PC-3 (cell line): ENCODE data around the gene C10orf95. TPM values are rescaled to one million over a fixed set of nuclear protein-coding genes. Genes with fewer than 3 reads are reported as not detected.

Source experiments
- ATAC-seq: fragments of 200-7000 bp; cut with Tn5 transposase; 2 replicates; pipeline ENCODE4 v1.9.1; 2020; ENCODE audit warnings: mild to moderate bottlenecking, moderate library complexity
- BruUV-seq: library from RNA; stranded (reverse); fragments of 400-500 nt; replicated peaks from 2 replicates; lab custom pipeline; 2021; lab: Mats Ljungman, UMichigan
- CTCF ChIA-PET: fragments of 300-600 bp; sonication (Branson Sonifier 250); formaldehyde crosslinking; loops from one replicate; lab custom pipeline; 2022; ENCODE audit warnings: antibody characterized with exemption; lab: Charles Lee
- POLR2A ChIA-PET: fragments of 300-600 bp; sonication (Branson Sonifier 250); formaldehyde crosslinking; loops from one replicate; lab custom pipeline; 2022; ENCODE audit warnings: antibody characterized with exemption; ENCODE audit not compliant: unreplicated experiment; lab: Charles Lee
- DNase-seq: peaks from one replicate; pipeline ENCODE4 v3.0.0-alpha.2; 2015
- H2AFZ ChIP-seq: fragments of 300-600 bp; sonication (generic); 2 replicates; pipeline ENCODE4 v1.6.0; 2016; ENCODE audit warnings: antibody characterized with exemption, low read length
- H3F3A ChIP-seq: fragments of 300-600 bp; sonication (generic); one replicate; pipeline ENCODE4 v1.6.0; 2017; ENCODE audit warnings: antibody characterized with exemption, low read length, control low read depth, mild to moderate bottlenecking; ENCODE audit not compliant: unreplicated experiment
- H3K27ac ChIP-seq: fragments of 300-600 bp; sonication (generic); 2 replicates; pipeline ENCODE4 v1.5.1; 2016; ENCODE audit warnings: mild to moderate bottlenecking, low read length
- H3K27me3 ChIP-seq: fragments of 300-600 bp; sonication (generic); 2 replicates; pipeline ENCODE4 v1.6.1; 2016; ENCODE audit warnings: low read length, mixed read lengths
- H3K36me3 ChIP-seq: fragments of 300-600 bp; sonication (generic); 2 replicates; pipeline ENCODE4 v1.6.1; 2016; ENCODE audit warnings: low read depth, mixed run types, low read length, mixed read lengths
- H3K4me1 ChIP-seq: fragments of 300-600 bp; sonication (generic); 2 replicates; pipeline ENCODE4 v1.5.1; 2016; ENCODE audit warnings: low read length; ENCODE audit not compliant: insufficient read depth
- H3K4me2 ChIP-seq: fragments of 300-600 bp; sonication (generic); 2 replicates; pipeline ENCODE4 v1.6.0; 2016; ENCODE audit warnings: low read length
- H3K4me3 ChIP-seq: fragments of 300-600 bp; sonication (generic); 2 replicates; pipeline ENCODE4 v1.5.1; 2016; ENCODE audit warnings: mild to moderate bottlenecking, low read length, mixed read lengths
- H3K79me2 ChIP-seq: fragments of 300-600 bp; sonication (generic); 2 replicates; pipeline ENCODE4 v1.6.1; 2017; ENCODE audit warnings: low read length, mixed read lengths
- H3K9ac ChIP-seq: fragments of 300-600 bp; sonication (generic); 2 replicates; pipeline ENCODE4 v1.6.0; 2016; ENCODE audit warnings: mild to moderate bottlenecking, low read length
- H3K9me2 ChIP-seq: fragments of 300-600 bp; sonication (generic); replicated peaks from 2 replicates; pipeline ENCODE4 v1.6.1; 2016; ENCODE audit warnings: mixed run types, low read length, mixed read lengths
- H3K9me3 ChIP-seq: fragments of 300-600 bp; sonication (generic); 2 replicates; pipeline ENCODE4 v1.6.1; 2016; ENCODE audit warnings: low read length, mixed read lengths
- H4K20me1 ChIP-seq: fragments of 300-600 bp; sonication (generic); 2 replicates; pipeline ENCODE4 v1.6.1; 2016; ENCODE audit warnings: low read length, mixed read lengths
- EZH2 ChIP-seq: fragments of 300-600 bp; sonication (generic); IDR thresholded peaks from one replicate; pipeline ENCODE4 v1.6.1; 2017; ENCODE audit warnings: antibody characterized with exemption, mild to moderate bottlenecking, low read length; ENCODE audit not compliant: unreplicated experiment
- EZH2phosphoT487 ChIP-seq: fragments of 300-600 bp; sonication (generic); IDR thresholded peaks from 2 replicates; pipeline ENCODE4 v1.6.1; 2018; ENCODE audit warnings: mild to moderate bottlenecking, antibody characterized with exemption, low read length, borderline replicate concordance
- intact Hi-C: fragments of 100-400 bp; cut with micrococcal nuclease; formaldehyde crosslinking; loops from 2 replicates; pipeline ENCODE4 v1.9.0; 2023
- total RNA-seq: library from RNA; depleted of rRNA; stranded (reverse); fragments of >200 nt; gene quantifications from 2 replicates; pipeline ENCODE4 v1.2.3, GENCODE V29; 2014
- TF ChIP-seq, protein P1 (sequence below): fragments of 300-600 bp; sonication (generic); conservative IDR thresholded peaks from 2 replicates; pipeline ENCODE4 v1.5.1; 2017; ENCODE audit warnings: antibody characterized with exemption, low read depth, mild to moderate bottlenecking, low read length

The C10orf95 gene
- total RNA-seq, 1 experiment from 2014 or later: 1.9 TPM

DNA sequence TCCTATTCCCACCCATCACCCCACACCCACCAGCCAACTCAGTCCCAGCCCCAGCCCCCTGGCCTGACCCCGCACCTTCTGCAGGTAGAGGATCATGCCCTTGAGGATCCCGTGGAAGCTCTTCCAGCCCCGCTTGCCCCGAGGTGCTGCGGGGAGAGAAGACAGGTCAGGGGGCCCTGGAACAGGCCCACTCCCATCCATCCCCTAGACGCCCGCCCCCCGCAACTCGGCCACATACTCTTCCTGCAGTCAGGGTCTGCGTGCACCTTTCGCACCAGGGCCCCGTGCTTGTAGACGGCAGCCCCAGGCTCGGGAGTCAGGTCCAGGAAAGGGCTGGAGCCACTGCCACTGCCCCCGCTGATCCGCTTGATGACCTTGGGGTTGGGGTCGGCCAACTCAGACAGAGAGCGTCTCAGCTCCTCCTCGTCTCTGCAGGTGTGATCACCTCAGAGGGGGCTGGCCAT lies 46.2 kb downstream of the C10orf95 start:
- Histone ChIP-seq H3K36me3 (no peaks in the 10 kb centered on the region; the same call in 1 of the 2 replicates), H3K9me2 (no peaks in the 10 kb centered on the region), H3K4me2 (no peak overlapping the region), H3K9ac (no peak overlapping the region), H4K20me1 (no peaks in the 10 kb centered on the region), H3K27ac (no peak overlapping the region), H3K27me3 (peaks cover 6% of the 10 kb centered on the region; the same call in 1 of the 2 replicates), H3K4me3 (no peak overlapping the region), H3K4me1 (peaks cover 17% of the 10 kb centered on the region), H3K79me2 (no peaks in the 10 kb centered on the region), H3F3A (no peaks in the 10 kb centered on the region), H2AFZ (no peak overlapping the region), H3K9me3 (no peaks in the 10 kb centered on the region)
- no TSS peak for BruUV-seq
- intact Hi-C loops: no loop called here
- ChIA-PET POLR2A (no interaction called here), CTCF (no interaction called here)
- ATAC-seq (no peak), DNase-seq (no peak)
- no peak for TF ChIP-seq EZH2phosphoT487
- TF ChIP-seq EZH2: no peak
- TF ChIP-seq, protein P1, sequence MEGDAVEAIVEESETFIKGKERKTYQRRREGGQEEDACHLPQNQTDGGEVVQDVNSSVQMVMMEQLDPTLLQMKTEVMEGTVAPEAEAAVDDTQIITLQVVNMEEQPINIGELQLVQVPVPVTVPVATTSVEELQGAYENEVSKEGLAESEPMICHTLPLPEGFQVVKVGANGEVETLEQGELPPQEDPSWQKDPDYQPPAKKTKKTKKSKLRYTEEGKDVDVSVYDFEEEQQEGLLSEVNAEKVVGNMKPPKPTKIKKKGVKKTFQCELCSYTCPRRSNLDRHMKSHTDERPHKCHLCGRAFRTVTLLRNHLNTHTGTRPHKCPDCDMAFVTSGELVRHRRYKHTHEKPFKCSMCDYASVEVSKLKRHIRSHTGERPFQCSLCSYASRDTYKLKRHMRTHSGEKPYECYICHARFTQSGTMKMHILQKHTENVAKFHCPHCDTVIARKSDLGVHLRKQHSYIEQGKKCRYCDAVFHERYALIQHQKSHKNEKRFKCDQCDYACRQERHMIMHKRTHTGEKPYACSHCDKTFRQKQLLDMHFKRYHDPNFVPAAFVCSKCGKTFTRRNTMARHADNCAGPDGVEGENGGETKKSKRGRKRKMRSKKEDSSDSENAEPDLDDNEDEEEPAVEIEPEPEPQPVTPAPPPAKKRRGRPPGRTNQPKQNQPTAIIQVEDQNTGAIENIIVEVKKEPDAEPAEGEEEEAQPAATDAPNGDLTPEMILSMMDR: no peak

DNA sequence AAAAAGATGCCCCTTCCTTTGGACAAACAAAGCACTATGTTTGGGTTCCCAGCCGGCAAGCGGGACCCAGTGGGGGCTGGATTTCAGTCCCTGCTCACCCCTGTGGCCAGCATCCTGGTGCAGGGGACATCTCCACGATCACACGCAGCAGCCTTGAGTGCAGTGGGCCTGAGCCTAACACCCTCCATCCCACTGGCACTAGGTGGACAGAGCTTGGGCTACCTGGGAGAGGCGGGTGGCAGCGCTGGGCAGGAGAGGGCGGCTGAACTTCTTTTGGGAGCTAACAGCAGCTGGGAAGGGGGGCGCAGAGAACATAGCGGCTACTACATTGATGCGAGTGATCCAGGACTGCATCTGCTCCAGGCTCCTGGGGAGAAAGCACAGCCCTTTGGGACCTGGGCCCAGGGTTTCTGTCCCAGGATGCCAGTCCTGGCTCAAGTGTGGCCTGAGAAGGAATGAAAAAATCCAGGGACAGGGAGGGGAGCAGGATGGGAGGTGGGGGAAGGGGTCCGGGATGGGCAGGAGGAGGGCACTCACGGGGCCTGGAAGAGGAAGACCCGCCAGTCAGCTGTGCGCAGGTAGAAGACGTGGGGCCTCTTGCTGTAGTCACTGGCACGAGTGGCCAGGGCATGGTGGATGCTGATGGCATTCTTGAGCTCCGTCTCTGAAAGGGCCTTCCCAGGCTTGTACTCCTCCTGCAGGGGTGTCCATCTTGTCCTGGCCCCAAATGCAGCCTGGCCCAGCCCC lies 46.8 kb downstream of the C10orf95 start:
- BruUV-seq: TSS peak; percentile 8
- ATAC-seq: no peak
- no peaks in the 10 kb centered on the region for H3K9me3 ChIP-seq
- H3K9me2 ChIP-seq: no peaks in the 10 kb centered on the region
- H3K27me3 ChIP-seq: no peaks in the 10 kb centered on the region
- H3K4me2 ChIP-seq: no peak overlapping the region
- no peak for DNase-seq
- intact Hi-C loops: no loop called here
- no peak overlapping the region for H3K27ac ChIP-seq
- H3K4me1 ChIP-seq: peaks cover 22% of the 10 kb centered on the region
- no peaks in the 10 kb centered on the region; the same call in 1 of the 2 replicates for H3K36me3 ChIP-seq
- ChIA-PET CTCF (no interaction called here), POLR2A (no interaction called here)
- TF ChIP-seq, protein P1: no peak
- TF ChIP-seq EZH2phosphoT487 (no peak), EZH2 (no peak)
- H4K20me1 ChIP-seq: no peaks in the 10 kb centered on the region
- H3F3A ChIP-seq: no peaks in the 10 kb centered on the region
- no peaks in the 10 kb centered on the region for H3K79me2 ChIP-seq
- no peak overlapping the region for H3K4me3 ChIP-seq
- no peak overlapping the region for H3K9ac ChIP-seq
- no peak overlapping the region for H2AFZ ChIP-seq

DNA sequence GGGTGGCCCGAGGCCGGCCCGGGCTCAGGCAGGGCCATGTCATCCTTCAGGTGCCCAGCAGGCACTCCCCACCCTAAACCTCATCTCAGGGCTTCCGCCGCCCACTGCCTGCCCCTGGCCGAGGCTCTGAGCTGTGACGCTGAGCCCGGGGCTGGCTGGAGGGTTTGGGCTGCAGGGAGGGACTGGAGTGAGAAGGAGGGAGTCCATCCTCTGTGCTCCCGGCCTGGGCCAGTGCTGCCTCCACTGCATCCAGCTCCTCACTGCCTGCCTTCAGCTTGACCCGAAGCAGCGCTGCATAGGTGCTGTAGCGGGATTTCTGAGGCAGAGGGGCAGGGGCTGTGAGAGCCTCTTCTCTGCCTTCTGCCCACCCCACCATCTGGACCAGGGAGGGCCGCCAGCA lies 48.2 kb downstream of the C10orf95 start:
- intact Hi-C loops: no loop called here
- DNase-seq: no peak

More for the DNA sequence above, 48.2 kb downstream of the C10orf95 start:
- Histone ChIP-seq H3K4me1 (peaks cover 23% of the 10 kb centered on the region), H3F3A (no peaks in the 10 kb centered on the region), H2AFZ (no peak overlapping the region), H3K9me2 (no peaks in the 10 kb centered on the region), H3K36me3 (no peaks in the 10 kb centered on the region; the same call in 1 of the 2 replicates), H3K27ac (no peak overlapping the region), H3K9me3 (no peaks in the 10 kb centered on the region), H3K4me3 (no peak overlapping the region), H3K9ac (no peak overlapping the region), H3K4me2 (no peak overlapping the region), H3K27me3 (no peaks in the 10 kb centered on the region), H4K20me1 (no peaks in the 10 kb centered on the region), H3K79me2 (no peaks in the 10 kb centered on the region)
- POLR2A ChIA-PET: no interaction called here
- no peak for ATAC-seq
- CTCF ChIA-PET: interaction anchor here (0.6 to 0.7 kb wide), 3 partner anchors 147 to 233 kb away, joined by 3 read pairs; no protein-coding TSS in a partner anchor
- no peak for TF ChIP-seq EZH2phosphoT487
- no peak for TF ChIP-seq EZH2
- TF ChIP-seq, protein P1: no peak
- no TSS peak for BruUV-seq
